ENCODE measurements around the gene FASTK.

Gene FASTK

GRCh38 chr7:151099486-151100211 is 19.0 kb upstream of the FASTK start:
- DNase-seq, result no peak

- DNase-seq, result no peak
Measured at GRCh38 chr7:151095828-151096475, 15.3 kb upstream of the FASTK start.

- no peak for DNase-seq
Measured at GRCh38 chr7:151095123-151095797, 14.7 kb upstream of the FASTK start.

GRCh38 chr7:151094675-151095074 is 14.1 kb upstream of the FASTK start:
- no peak for DNase-seq

- no peak for DNase-seq
Measured at GRCh38 chr7:151093748-151094147, 13.1 kb upstream of the FASTK start.

- DNase-seq, result no peak
Measured at GRCh38 chr7:151091988-151092387, 11.4 kb upstream of the FASTK start.

GRCh38 chr7:151091431-151091830 is 10.8 kb upstream of the FASTK start:
- no peak for DNase-seq

- no peak for DNase-seq
Measured at GRCh38 chr7:151091003-151091402, 10.4 kb upstream of the FASTK start.

GRCh38 chr7:151089893-151090730 is 9.5 kb upstream of the FASTK start:
- no peak for DNase-seq

- DNase-seq, result no peak
Measured at GRCh38 chr7:151088856-151089699, 8.5 kb upstream of the FASTK start.

GRCh38 chr7:151088019-151088855 is 7.6 kb upstream of the FASTK start:
- no peak for DNase-seq

GRCh38 chr7:151087245-151088018 is 6.8 kb upstream of the FASTK start:
- DNase-seq, result peak; percentile 45

GRCh38 chr7:151086802-151087244 is 6.2 kb upstream of the FASTK start:
- no peak for DNase-seq

GRCh38 chr7:151085691-151086620 is 5.3 kb upstream of the FASTK start, which contains the start of gene AGAP3:
TSS of gene AGAP3 (plus strand) at chr7:151086475. CDS start at chr7:151086742, 267 bp downstream.
- peak; percentile 62 for DNase-seq

- DNase-seq, result no peak
Measured at GRCh38 chr7:151085329-151085690, 4.7 kb upstream of the FASTK start.

- DNase-seq, result no peak
Measured at GRCh38 chr7:151083824-151084160, 3.2 kb upstream of the FASTK start.

GRCh38 chr7:151083071-151083823 is 2.6 kb upstream of the FASTK start, which contains the start of gene TMUB1:
TSS of gene TMUB1 (minus strand) at chr7:151083493. CDS start at chr7:151082563, 930 bp downstream.
- peak; percentile 89 for DNase-seq
